HCT116 (cell line): Measurements from ENCODE around the gene C1orf116. TPM values are rescaled to one million over a fixed set of nuclear protein-coding genes. Genes with fewer than 3 reads are reported as not detected.
A peak's percentile ranks its signal among the peaks of the same experiment; 100 is the strongest.

ENCODE experiments used
- ATAC-seq: fragments of 200-7000 bp; cut with Tn5 transposase; 2 replicates; pipeline ENCODE4 v1.9.1; 2020; ENCODE audit warnings: mild to moderate bottlenecking, moderate library complexity
- BruUV-seq: library from RNA; stranded (reverse); fragments of 400-500 nt; replicated peaks from 2 replicates; lab custom pipeline; 2021; lab: Mats Ljungman, UMichigan
- CTCF ChIA-PET: fragments of 300-600 bp; sonication (Branson Sonifier 250); formaldehyde crosslinking; loops from one replicate; lab custom pipeline; 2021; ENCODE audit warnings: antibody characterized with exemption; lab: Charles Lee
- POLR2A ChIA-PET: fragments of 300-600, 350-600 bp; sonication (Branson Sonifier 250); formaldehyde crosslinking; loops from one replicate; lab custom pipeline; 2021; ENCODE audit warnings: antibody characterized with exemption; lab: Charles Lee
- RAD21 ChIA-PET, 2 experiments: fragments of 300-600 bp; sonication (Branson Sonifier 250); formaldehyde crosslinking; loops; one replicate each; lab custom pipeline; 2023; ENCODE audit warnings: low total read pairs in 2 of 2; ENCODE audit not compliant: uncharacterized antibody in 2 of 2, unreplicated experiment in 2 of 2, low non-redundant PET in 1 of 2; lab: Charles Lee
- DNase-seq: peaks from one replicate; pipeline ENCODE4 v3.0.0-alpha.2; 2010; ENCODE audit warnings: low read depth, low spot score
- H2AFZ ChIP-seq: fragments of 200-600 bp; shearing (Covaris generic), sonication (generic); 2 replicates; pipeline ENCODE4 v1.6.1; 2017; ENCODE audit warnings: low read depth, mixed run types, mixed read lengths, antibody characterized with exemption, low read length; ENCODE audit not compliant: poor library complexity, severe bottlenecking
- H3K27ac ChIP-seq: 2 replicates; pipeline ENCODE4 v1.5.1; 2012; ENCODE audit warnings: low read depth, low read length
- H3K27me3 ChIP-seq: fragments of 200-600 bp; sonication (generic); 2 replicates; pipeline ENCODE4 v1.6.1; 2016; ENCODE audit warnings: mixed run types, low read length, mixed read lengths; ENCODE audit not compliant: insufficient read depth
- H3K36me3 ChIP-seq, 2 experiments: fragments of 200-500 bp in 1 of 2; fragments of 200-600 bp in 1 of 2; sonication (Bioruptor generic) in 1 of 2; sonication (generic) in 1 of 2; 2 replicates each; pipeline versions ENCODE4 v1.5.1 to v1.6.1; 2014 to 2016; ENCODE audit warnings: low read length in 2 of 2, inconsistent platforms in 1 of 2, mixed read lengths in 1 of 2, mixed run types in 1 of 2; ENCODE audit not compliant: insufficient read depth in 2 of 2, control insufficient read depth in 1 of 2
- H3K4me1 ChIP-seq, 2 experiments: fragments of 200-600 bp in 1 of 2; sonication (generic) in 1 of 2; 2 replicates each; pipeline versions ENCODE4 v1.5.1 to v1.6.1; 2012 to 2017; ENCODE audit warnings: low read length in 2 of 2, inconsistent platforms in 1 of 2, mild to moderate bottlenecking in 1 of 2, mixed read lengths in 1 of 2, mixed run types in 1 of 2, moderate library complexity in 1 of 2; ENCODE audit not compliant: insufficient read depth in 2 of 2, control insufficient read depth in 1 of 2
- H3K4me2 ChIP-seq: fragments of 200-600 bp; sonication (generic); 2 replicates; pipeline ENCODE4 v1.6.1; 2017; ENCODE audit warnings: mixed run types, low read length, mixed read lengths
- H3K4me3 ChIP-seq, 2 experiments: fragments of 200-600 bp in 1 of 2; sonication (generic) in 1 of 2; replicated peaks in 1 of 2; 2 replicates each; pipeline ENCODE4 v1.5.1; 2011 to 2016; ENCODE audit warnings: low read length in 2 of 2, control low read depth in 1 of 2, low read depth in 1 of 2, mild to moderate bottlenecking in 1 of 2, mixed read lengths in 1 of 2, mixed run types in 1 of 2
- H3K79me2 ChIP-seq: fragments of 200-600 bp; sonication (generic); 2 replicates; pipeline ENCODE4 v1.6.1; 2017; ENCODE audit warnings: mild to moderate bottlenecking, mixed run types, low read length, moderate library complexity, mixed read lengths; ENCODE audit not compliant: insufficient read depth
- H3K9ac ChIP-seq: fragments of 200-600 bp; sonication (generic); 2 replicates; pipeline ENCODE4 v1.6.1; 2016; ENCODE audit warnings: low read length, mixed read lengths
- H3K9me2 ChIP-seq: fragments of 200-600 bp; sonication (generic), shearing (Covaris generic); 2 replicates; pipeline ENCODE4 v1.6.1; 2017; ENCODE audit warnings: mixed run types, mild to moderate bottlenecking, moderate library complexity; ENCODE audit not compliant: insufficient read depth
- H3K9me3 ChIP-seq, 2 experiments: fragments of 200-500 bp in 1 of 2; fragments of 200-600 bp in 1 of 2; sonication (Bioruptor generic) in 1 of 2; sonication (generic) in 1 of 2; 2 replicates each; pipeline ENCODE4 v1.6.1; 2014 to 2017; ENCODE audit warnings: low read length in 2 of 2, mixed read lengths in 2 of 2, inconsistent platforms in 1 of 2, low read depth in 1 of 2, mild to moderate bottlenecking in 1 of 2, mixed run types in 1 of 2, moderate library complexity in 1 of 2; ENCODE audit not compliant: control insufficient read depth in 1 of 2, insufficient read depth in 1 of 2
- H4K20me1 ChIP-seq: fragments of 200-600 bp; sonication (generic), shearing (Covaris generic); 2 replicates; pipeline ENCODE4 v1.6.1; 2017; ENCODE audit warnings: mixed run types, mild to moderate bottlenecking, moderate library complexity; ENCODE audit not compliant: insufficient read depth
- CBX3 ChIP-seq: IDR thresholded peaks from 2 replicates; pipeline ENCODE4 v1.6.1; 2012; ENCODE audit warnings: low read depth
- EGR1 ChIP-seq: IDR thresholded peaks from 2 replicates; pipeline ENCODE4 v1.6.1; 2012; ENCODE audit warnings: low read depth
- ELF1 ChIP-seq: IDR thresholded peaks from 2 replicates; pipeline ENCODE4 v1.6.1; 2012; ENCODE audit warnings: low read depth, borderline replicate concordance
- EZH2 ChIP-seq: fragments of 200-600 bp; sonication (generic); IDR thresholded peaks from 2 replicates; pipeline ENCODE4 v1.6.1; 2017; ENCODE audit warnings: antibody characterized with exemption, mixed run types
- FOSL1 ChIP-seq: IDR thresholded peaks from 2 replicates; pipeline ENCODE4 v1.6.1; 2012; ENCODE audit warnings: low read depth
- JUND ChIP-seq: IDR thresholded peaks from 2 replicates; pipeline ENCODE4 v1.6.1; 2012
- POLR2A ChIP-seq: IDR thresholded peaks from 2 replicates; pipeline ENCODE4 v1.7.0; 2011; ENCODE audit warnings: borderline replicate concordance; ENCODE audit not compliant: insufficient read depth, insufficient read length; ENCODE audit errors: extremely low read depth
- POLR2AphosphoS5 ChIP-seq: IDR thresholded peaks from 2 replicates; pipeline ENCODE4 v1.6.1; 2011; ENCODE audit warnings: mild to moderate bottlenecking, low read depth, low read length, moderate library complexity
- RAD21 ChIP-seq: IDR thresholded peaks from 2 replicates; pipeline ENCODE4 v1.6.1; 2012; ENCODE audit warnings: low read depth, mild to moderate bottlenecking
- SIN3A ChIP-seq: IDR thresholded peaks from 2 replicates; pipeline ENCODE4 v1.6.1; 2012; ENCODE audit warnings: low read depth
- SP1 ChIP-seq: IDR thresholded peaks from 2 replicates; pipeline ENCODE4 v1.6.1; 2012; ENCODE audit warnings: low read depth
- TCF7L2 ChIP-seq: IDR thresholded peaks from 2 replicates; pipeline ENCODE4 v1.7.0; 2011; ENCODE audit warnings: borderline replicate concordance, inconsistent platforms; ENCODE audit not compliant: insufficient read depth, insufficient read length; ENCODE audit errors: extremely low read depth
- ZNF274 ChIP-seq: fragments of 200-500 bp; sonication (Bioruptor generic); IDR thresholded peaks from 2 replicates; pipeline ENCODE4 v1.6.1; 2014; ENCODE audit warnings: mild to moderate bottlenecking, low read depth, low read length, inconsistent platforms
- intact Hi-C: fragments of 100-400 bp; cut with micrococcal nuclease; formaldehyde crosslinking; loops from 2 replicates; pipeline ENCODE4 v1.10.0; 2022
- total RNA-seq: library from RNA; stranded (reverse); gene quantifications from one replicate; pipeline ENCODE4 v1.2.1, GENCODE V29; 2021; ENCODE audit not compliant: unreplicated experiment
- TF ChIP-seq, protein P1 (sequence below): IDR thresholded peaks from 2 replicates; pipeline ENCODE4 v1.6.1; 2012
- TF ChIP-seq, protein P2 (sequence below): IDR thresholded peaks from 2 replicates; pipeline ENCODE4 v1.6.1; 2012; ENCODE audit warnings: low read depth
- TF ChIP-seq, protein P3 (sequence below): IDR thresholded peaks from 2 replicates; pipeline ENCODE4 v1.6.1; 2011; ENCODE audit warnings: mild to moderate bottlenecking, low read length, moderate library complexity; ENCODE audit not compliant: insufficient replicate concordance; ENCODE audit errors: extremely low read depth

C1orf116 gene
- total RNA-seq, 1 experiment from 2014 or later: 3.6 TPM

DNA sequence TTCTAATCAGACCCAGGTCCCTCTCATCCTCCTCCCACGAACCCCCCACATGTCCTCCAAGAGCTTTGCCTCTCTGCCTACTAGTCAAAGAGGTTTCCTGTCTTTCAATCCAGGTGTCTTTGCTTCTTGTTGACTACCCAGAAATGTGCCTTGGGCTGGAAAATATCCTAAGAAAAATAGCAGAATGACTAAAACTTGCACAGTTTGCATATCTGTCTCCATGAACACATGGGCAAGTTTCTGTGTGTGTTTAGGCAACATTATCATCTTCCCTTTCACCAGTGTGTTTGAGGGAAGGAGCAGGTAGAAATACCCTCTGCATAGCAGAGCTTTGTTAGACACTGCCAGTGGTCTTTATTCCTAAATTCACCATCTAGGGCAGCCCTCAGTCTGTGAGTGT is 1.5 kb downstream of the C1orf116 start:
- Histone ChIP-seq H3K79me2 (peaks cover 3% of the 10 kb centered on the region; the same call in 1 of the 2 replicates), H3K9ac (peak overlapping the region; percentile 54), H3K9me2 (no peaks in the 10 kb centered on the region), H4K20me1 (no peaks in the 10 kb centered on the region), H3K36me3 (no peaks in the 10 kb centered on the region), H3K9me3 (no peaks in the 10 kb centered on the region), H3K4me3 (peak overlapping the region in 1 of 2 experiments; percentile 55; a peak in 2 of 4 replicates), H3K27me3 (no peaks in the 10 kb centered on the region), H3K4me2 (peak overlapping the region; percentile 68), H2AFZ (no peak overlapping the region), H3K4me1 (peaks cover 40 to 96% of the 10 kb centered on the region in 2 experiments), H3K27ac (no peak overlapping the region)
- intact Hi-C loops: no loop called here
- no TSS peak for BruUV-seq
- DNase-seq (no peak), ATAC-seq (no peak)
- POLR2A ChIA-PET: no interaction called here
- RAD21 ChIA-PET: no interaction called here
- TF ChIP-seq, protein P1, sequence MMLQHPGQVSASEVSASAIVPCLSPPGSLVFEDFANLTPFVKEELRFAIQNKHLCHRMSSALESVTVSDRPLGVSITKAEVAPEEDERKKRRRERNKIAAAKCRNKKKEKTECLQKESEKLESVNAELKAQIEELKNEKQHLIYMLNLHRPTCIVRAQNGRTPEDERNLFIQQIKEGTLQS: no peak
- TF ChIP-seq CBX3 (no peak), RAD21 (no peak), POLR2AphosphoS5 (no peak), SP1 (no peak), TCF7L2 (no peak), POLR2A (no peak), ZNF274 (no peak), FOSL1 (no peak), EZH2 (no peak), JUND (no peak), EGR1 (no peak), SIN3A (no peak), ELF1 (no peak)
- TF ChIP-seq, protein P2, sequence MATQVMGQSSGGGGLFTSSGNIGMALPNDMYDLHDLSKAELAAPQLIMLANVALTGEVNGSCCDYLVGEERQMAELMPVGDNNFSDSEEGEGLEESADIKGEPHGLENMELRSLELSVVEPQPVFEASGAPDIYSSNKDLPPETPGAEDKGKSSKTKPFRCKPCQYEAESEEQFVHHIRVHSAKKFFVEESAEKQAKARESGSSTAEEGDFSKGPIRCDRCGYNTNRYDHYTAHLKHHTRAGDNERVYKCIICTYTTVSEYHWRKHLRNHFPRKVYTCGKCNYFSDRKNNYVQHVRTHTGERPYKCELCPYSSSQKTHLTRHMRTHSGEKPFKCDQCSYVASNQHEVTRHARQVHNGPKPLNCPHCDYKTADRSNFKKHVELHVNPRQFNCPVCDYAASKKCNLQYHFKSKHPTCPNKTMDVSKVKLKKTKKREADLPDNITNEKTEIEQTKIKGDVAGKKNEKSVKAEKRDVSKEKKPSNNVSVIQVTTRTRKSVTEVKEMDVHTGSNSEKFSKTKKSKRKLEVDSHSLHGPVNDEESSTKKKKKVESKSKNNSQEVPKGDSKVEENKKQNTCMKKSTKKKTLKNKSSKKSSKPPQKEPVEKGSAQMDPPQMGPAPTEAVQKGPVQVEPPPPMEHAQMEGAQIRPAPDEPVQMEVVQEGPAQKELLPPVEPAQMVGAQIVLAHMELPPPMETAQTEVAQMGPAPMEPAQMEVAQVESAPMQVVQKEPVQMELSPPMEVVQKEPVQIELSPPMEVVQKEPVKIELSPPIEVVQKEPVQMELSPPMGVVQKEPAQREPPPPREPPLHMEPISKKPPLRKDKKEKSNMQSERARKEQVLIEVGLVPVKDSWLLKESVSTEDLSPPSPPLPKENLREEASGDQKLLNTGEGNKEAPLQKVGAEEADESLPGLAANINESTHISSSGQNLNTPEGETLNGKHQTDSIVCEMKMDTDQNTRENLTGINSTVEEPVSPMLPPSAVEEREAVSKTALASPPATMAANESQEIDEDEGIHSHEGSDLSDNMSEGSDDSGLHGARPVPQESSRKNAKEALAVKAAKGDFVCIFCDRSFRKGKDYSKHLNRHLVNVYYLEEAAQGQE: no peak
- TF ChIP-seq, protein P3, sequence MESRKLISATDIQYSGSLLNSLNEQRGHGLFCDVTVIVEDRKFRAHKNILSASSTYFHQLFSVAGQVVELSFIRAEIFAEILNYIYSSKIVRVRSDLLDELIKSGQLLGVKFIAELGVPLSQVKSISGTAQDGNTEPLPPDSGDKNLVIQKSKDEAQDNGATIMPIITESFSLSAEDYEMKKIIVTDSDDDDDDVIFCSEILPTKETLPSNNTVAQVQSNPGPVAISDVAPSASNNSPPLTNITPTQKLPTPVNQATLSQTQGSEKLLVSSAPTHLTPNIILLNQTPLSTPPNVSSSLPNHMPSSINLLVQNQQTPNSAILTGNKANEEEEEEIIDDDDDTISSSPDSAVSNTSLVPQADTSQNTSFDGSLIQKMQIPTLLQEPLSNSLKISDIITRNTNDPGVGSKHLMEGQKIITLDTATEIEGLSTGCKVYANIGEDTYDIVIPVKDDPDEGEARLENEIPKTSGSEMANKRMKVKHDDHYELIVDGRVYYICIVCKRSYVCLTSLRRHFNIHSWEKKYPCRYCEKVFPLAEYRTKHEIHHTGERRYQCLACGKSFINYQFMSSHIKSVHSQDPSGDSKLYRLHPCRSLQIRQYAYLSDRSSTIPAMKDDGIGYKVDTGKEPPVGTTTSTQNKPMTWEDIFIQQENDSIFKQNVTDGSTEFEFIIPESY: no peak
- CTCF ChIA-PET: no interaction called here
